NCI-H1694 (cell line): ENCODE data around the gene LIN28B.
"Not testable (repeated sequence)": the region's sequence is repeated elsewhere in the genome, so short reads cannot be mapped to it uniquely, and the experiment has no call there.

ENCODE experiments used
- DNase-seq: peaks from one replicate; lab custom pipeline; 2025; lab: John Stamatoyannopoulos, UW

LIN28B gene

GRCh38 chr6:105069821-105070445 lies 113.0 kb downstream of the LIN28B start:
- DNase-seq: no peak

- no peak for DNase-seq
Measured at GRCh38 chr6:105072798-105073199, 115.9 kb downstream of the LIN28B start.

GRCh38 chr6:105075210-105075609 lies 118.3 kb downstream of the LIN28B start:
- no peak for DNase-seq

GRCh38 chr6:105076418-105076817 lies 119.5 kb downstream of the LIN28B start:
- DNase-seq: not testable (repeated sequence)

- DNase-seq: peak; percentile 36
Measured at GRCh38 chr6:105077596-105078385, 120.9 kb downstream of the LIN28B start.

- DNase-seq: no peak
Measured at GRCh38 chr6:105078386-105078708, 121.4 kb downstream of the LIN28B start.

GRCh38 chr6:105080279-105080678 lies 123.4 kb downstream of the LIN28B start:
- no peak for DNase-seq

- not testable (repeated sequence) for DNase-seq
Measured at GRCh38 chr6:105081662-105082061, 124.8 kb downstream of the LIN28B start.

- peak; percentile 27 for DNase-seq
Measured at GRCh38 chr6:105087571-105088211, 130.8 kb downstream of the LIN28B start.

GRCh38 chr6:105091140-105091829 lies 134.4 kb downstream of the LIN28B start:
- DNase-seq: no peak

GRCh38 chr6:105094133-105094640 lies 137.3 kb downstream of the LIN28B start:
- DNase-seq: no peak

GRCh38 chr6:105095139-105095538 lies 138.2 kb downstream of the LIN28B start:
- no peak for DNase-seq

- no peak for DNase-seq
Measured at GRCh38 chr6:105097288-105097687, 140.4 kb downstream of the LIN28B start.

GRCh38 chr6:105099371-105099770 lies 142.5 kb downstream of the LIN28B start:
- DNase-seq: no peak

GRCh38 chr6:105102186-105102585 lies 145.3 kb downstream of the LIN28B start:
- no peak for DNase-seq

GRCh38 chr6:105105094-105105493 lies 148.2 kb downstream of the LIN28B start:
- DNase-seq: no peak

GRCh38 chr6:105106260-105106659 lies 149.4 kb downstream of the LIN28B start:
- DNase-seq: no peak

- DNase-seq: no peak
Measured at GRCh38 chr6:105107207-105107606, 150.3 kb downstream of the LIN28B start.

GRCh38 chr6:105108631-105109262 lies 151.8 kb downstream of the LIN28B start:
- no peak for DNase-seq

GRCh38 chr6:105109955-105110895 lies 153.3 kb downstream of the LIN28B start:
- no peak for DNase-seq

- no peak for DNase-seq
Measured at GRCh38 chr6:105111105-105111504, 154.2 kb downstream of the LIN28B start.
